ENCODE data around the gene FEM1B. TPM values are rescaled to one million over a fixed set of nuclear protein-coding genes. Genes with fewer than 3 reads are reported as not detected.

Gene FEM1B
- total RNA-seq, 1 donor from 2014 or later = 51.7 TPM

GRCh38 chr15:68307131-68307928, 29.8 kb downstream of the FEM1B start:
- DNase-seq (ENCODE audit: low spot score) = peak; percentile 8

- peak; percentile 0 for DNase-seq (ENCODE audit: low spot score)
These were observed 31.5 kb downstream of the FEM1B start for GRCh38 chr15:68309024-68309423.

- peak; percentile 31 for DNase-seq (ENCODE audit: low spot score)
These were observed 32.7 kb downstream of the FEM1B start for GRCh38 chr15:68310178-68310803.

GRCh38 chr15:68310804-68311463, 33.4 kb downstream of the FEM1B start:
- DNase-seq (ENCODE audit: low spot score) = no peak

DNA sequence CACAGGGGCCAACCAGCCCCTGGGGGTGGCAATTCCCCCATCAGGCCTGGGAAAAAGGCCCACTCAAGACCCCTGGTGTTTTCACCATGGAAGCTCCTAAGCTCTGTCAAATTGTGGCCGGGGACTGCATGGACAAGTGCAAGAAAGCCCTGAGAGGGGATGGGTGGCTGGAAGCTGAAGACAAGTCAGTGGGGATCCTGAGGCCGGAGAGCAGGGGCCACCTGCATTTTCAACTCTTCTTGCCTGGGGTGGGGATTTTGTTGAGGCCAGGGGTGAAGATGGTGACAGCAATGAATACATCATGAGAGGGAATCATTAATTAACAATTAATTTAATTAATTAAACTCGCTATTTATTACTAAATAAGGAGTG, 33.9 kb downstream of the FEM1B start:
- no peak for DNase-seq (ENCODE audit: low spot score)

DNA sequence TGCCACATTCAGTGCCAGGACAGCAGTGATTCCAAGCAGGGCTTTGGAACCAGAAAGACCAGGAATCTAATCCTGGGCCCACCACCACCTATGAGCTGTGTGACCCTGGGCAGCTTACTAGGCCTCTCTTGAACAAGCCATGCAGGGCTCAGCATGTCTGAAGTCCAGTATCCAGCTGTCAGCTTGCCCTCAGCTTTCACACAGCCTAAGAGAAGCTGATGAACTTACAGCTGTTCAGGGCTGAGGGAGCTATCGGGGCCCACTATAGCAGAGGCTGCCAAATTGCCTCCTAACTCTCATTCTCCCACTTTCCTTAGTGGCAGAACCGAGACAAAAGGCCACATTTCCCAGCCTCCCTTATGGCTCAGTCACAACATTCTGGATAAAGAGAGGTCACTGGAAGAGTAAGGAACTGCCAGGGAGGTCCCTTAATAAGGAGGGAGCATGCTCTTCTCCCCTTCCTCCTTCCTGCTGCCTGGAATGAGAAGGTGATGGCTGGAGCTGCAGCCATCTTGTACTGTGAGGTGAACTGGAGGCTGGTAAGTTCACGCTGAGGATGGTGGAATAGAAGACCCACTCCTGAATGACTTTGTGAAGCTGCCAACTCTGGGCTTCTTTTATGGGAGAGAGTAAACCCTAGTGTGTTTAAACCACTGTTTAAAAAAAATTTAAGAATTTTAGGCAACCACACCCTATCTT, 34.5 kb downstream of the FEM1B start:
- DNase-seq (ENCODE audit: low spot score) = no peak

DNA sequence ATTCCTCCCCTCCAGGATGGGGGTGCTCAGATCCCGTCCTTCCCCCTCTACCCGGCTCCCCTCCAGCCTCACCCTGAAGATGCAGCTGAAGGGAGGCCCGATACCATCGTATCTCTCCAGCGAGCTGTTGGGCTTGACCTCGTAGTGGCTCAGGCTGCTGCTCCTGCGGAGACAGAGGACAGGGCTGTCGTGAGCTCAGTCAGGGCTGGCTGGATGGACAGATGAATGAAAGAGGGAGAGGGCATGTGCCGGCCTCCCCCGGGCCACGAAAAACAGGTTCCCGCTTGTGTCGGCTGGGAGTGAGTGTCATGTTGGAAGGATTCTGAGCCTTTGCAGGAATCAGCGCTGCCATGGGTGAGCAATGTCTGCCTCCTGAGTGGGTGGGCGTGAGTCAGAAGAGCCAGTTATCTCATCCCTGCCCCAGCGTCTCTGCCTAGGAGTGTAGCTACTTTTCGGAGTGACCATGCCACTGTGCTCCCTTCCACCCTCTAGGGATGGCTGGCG, 35.2 kb downstream of the FEM1B start:
- no peak for DNase-seq (ENCODE audit: low spot score)

DNA sequence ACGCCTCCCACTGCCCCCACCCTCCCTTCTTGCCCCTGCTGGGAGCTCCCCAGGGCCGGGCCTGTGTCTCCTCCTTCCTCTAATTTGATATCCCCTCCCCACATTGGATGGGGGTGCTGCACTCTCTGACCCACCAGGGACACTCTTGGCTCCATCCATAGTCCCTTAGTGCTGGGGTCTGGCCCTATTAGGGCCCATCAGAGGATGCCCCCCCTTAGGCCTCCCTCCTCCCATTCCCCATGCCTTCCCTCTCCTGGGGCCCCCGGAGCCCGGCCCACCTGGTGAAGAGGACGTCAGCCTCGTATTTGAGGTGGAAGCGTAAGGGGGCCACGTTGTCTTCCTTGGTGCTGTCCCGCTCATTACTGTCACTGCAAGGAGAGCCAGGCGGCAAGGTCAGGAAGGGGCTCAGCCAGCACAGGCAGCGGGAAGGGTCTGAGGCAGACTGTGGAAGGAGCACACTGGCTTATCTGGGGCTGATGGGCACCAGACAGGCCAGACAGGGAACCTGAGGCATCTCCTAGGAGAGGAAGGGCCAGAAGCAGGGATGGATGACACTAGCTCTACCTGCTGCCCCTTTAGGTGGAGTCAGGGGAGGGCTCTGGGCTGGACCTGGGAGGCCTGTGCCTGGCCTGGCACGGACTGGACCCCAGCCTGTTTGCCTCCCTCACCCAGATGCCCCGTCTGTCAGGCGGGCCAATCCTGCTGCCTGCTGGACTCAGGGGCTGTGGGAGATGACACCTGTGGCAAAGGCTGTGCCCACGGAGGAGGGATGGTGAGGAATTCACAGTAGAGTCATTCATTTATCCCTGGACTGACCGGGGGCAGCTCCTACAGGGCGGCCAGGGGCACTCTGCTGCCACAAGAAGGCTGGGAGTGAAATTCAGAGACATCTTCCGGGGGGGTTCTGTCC, 36.2 kb downstream of the FEM1B start:
- no peak for DNase-seq (ENCODE audit: low spot score)

DNA sequence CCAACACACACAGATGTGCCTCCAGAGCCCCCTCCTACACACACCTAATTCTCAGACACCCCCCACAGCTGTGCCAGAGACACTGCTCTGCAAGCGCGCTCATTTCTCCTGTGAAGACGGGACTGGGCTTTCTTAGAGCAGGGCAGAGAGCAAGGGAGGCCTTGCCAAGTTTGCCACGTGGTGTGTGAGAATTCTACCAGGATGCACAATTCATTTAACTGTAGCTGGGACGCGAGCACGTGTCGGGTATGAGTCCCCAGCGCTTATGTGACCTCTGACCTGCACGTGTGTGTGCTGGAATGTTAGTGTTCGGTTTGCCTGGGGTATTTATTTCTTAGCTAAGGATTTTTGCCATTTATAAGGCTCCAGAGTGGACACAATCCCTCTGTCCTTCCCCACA, 37.0 kb downstream of the FEM1B start:
- DNase-seq (ENCODE audit: low spot score) = no peak

GRCh38 chr15:68315035-68315434, 37.5 kb downstream of the FEM1B start:
- no peak for DNase-seq (ENCODE audit: low spot score)

DNA sequence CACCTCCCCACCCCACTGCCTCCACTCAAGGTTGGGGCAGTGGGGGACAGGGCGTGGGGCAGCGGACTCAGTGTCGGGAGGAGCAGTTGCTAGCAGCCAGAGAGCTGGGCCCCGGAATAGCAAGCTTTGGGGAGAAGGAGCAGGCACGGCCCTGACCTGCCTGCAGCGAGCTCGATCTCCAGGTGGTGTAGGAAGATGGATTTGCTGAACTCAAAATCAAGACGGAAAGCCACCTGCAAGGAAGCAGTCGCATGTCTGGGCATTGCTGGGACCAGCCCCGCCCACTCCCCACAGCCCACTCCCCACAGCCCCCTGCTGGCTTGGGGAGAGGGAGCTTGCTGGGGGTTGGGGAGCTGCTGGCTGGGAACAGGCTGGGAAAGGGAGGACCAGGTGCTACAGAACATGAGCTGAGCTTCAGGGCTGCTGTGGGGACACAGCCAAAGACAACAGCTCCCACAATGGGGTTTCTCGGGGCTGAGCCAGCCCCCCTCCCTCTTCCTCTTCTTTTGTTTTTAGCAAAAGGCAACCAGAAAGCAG, 38.0 kb downstream of the FEM1B start:
- no peak for DNase-seq (ENCODE audit: low spot score)

DNA sequence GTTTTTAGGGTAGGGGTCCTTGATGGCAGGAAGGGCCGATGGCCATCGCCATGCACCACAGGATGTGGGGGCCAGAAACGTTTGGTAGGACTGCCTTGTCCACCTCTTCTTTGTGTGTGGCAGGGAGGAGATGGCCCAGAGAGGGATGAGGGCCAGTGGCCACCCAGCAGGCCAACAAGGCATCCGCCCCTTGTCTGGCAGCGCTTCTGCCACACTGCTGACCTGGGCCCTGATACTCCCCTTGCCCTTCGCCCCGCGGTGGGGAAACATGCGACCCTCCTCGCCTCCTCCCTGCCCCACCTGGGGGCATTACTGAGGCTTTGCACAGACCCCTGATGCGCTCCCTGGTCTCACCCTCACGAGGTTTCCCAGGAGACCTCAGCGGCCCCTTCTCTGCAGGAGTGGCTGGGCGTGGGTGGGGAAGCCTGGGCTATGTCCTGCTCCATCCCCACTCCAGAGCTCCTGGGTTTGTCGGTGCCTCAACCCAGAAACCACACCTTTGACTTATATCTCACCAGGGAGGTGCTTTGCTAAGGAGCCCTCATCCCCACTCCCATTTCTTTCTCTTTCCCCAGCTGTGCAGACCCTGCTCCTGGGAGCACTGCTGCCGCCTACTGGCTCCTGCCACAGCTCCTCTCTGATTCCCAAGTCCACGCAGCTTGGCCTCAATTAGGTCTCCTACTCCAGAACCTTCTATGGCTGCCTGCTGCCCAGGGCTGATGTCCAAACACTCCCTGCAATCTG, 38.7 kb downstream of the FEM1B start:
- DNase-seq (ENCODE audit: low spot score) = no peak

DNA sequence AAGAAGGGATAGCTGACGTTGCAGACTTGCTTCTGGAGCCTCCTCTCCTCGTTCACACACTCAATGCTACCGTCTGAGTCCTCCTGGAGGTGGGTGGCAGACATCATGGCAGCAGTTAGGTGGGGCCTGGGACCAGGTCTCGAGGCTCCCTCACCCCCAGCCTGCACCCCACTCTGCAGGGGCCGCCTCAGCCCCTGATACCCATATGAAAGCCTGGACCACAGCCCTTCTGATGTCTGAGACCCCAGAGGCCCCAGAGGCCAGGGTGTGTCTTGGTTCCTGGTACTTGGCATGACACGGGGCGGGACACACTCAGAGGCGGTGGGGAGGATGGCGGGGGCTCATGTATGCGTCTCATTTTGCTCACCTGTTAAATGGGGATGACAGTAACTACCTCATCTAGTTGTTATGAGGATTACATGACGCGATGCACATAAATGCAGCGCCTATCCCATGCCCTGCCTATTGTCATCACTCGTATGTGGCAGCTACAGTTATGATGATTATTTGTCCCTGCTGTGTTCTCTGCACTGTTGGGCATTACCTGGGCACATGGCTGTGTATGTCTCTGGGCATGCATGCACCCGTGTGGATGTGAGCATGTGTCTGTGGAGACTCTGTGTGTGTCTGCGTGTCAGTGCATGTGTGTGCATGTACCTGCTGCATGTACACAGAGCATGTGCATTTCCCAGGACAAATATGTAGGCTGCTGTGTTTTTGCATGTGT, 39.9 kb downstream of the FEM1B start:
- no peak for DNase-seq (ENCODE audit: low spot score)

DNA sequence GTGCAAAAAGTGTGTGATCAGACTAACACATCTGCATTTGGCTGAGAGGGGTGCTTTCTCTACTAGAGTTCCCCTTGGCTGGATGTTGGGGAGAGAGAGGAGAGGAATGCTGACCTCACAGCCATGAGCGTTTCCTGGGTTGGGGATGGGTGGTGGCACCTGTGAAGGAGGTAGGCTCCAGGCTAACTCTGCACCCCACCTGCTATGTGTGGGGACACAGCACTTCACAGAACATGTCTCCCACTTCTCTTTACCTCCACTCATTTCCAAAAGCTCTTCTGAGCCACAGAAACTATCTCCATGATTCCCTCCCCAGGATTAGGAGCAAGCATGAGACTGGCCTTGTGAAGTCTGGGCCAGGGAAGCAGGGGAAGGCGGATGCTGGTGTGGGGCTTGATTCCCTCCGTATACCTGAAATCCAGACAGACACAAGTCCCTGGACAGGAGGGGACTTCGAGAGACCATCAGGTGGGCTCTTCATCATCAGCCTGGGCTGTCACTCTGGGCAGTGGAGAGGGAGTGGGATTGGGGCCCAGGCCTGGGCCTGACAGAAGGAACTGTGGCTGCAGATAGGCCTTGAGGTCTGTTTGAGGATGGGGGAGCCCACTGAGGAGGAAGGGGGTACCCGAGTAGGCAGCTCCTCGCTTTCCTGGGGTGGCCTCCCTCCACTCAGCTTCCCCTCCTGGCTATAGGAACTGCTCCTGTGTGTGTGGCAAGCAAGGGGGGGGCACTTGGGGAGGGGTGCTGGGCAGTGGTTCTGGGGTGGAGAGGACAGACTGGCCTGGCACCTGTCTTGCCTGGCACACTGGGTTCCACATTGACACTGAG, 40.7 kb downstream of the FEM1B start:
- no peak for DNase-seq (ENCODE audit: low spot score)

GRCh38 chr15:68318931-68319909, 41.7 kb downstream of the FEM1B start:
- no peak for DNase-seq (ENCODE audit: low spot score)

DNA sequence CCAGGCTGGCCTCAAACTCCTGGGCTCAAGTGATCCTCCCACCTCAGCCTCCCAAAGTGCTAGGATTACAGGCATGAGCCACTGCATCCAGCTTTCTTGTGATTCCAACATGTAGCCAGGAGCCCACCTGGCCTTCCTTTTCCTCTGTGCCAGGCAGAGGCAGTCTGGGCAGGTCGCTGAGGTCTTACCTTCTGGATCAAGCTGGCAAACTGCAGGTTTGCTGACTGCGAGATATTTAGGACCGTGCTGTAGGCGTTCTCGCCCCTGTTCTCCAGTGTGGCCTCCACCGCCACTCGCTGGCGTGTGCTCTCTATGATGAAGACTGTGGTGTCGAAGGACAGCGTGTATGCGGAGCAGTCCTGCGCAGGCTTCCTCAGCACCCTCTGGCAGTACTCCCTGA, 42.5 kb downstream of the FEM1B start:
- no peak for DNase-seq (ENCODE audit: low spot score)

GRCh38 chr15:68321229-68321628, 43.7 kb downstream of the FEM1B start:
- no peak for DNase-seq (ENCODE audit: low spot score)

All from mucosa of gallbladder (tissue), 1 donor.